GM12801 (cell line): ENCODE results near the gene MTARC1.

Experiments used
- TF ChIP-seq, protein P1 (sequence below): IDR thresholded peaks from one replicate; pipeline ENCODE4 v1.5.1; 2011; ENCODE audit warnings: control low read depth; ENCODE audit not compliant: insufficient read length; ENCODE audit errors: extremely low read depth

MTARC1 gene

GRCh38 chr1:220813013-220813412 lies 26.3 kb downstream of the MTARC1 start:
- TF ChIP-seq, protein P1, sequence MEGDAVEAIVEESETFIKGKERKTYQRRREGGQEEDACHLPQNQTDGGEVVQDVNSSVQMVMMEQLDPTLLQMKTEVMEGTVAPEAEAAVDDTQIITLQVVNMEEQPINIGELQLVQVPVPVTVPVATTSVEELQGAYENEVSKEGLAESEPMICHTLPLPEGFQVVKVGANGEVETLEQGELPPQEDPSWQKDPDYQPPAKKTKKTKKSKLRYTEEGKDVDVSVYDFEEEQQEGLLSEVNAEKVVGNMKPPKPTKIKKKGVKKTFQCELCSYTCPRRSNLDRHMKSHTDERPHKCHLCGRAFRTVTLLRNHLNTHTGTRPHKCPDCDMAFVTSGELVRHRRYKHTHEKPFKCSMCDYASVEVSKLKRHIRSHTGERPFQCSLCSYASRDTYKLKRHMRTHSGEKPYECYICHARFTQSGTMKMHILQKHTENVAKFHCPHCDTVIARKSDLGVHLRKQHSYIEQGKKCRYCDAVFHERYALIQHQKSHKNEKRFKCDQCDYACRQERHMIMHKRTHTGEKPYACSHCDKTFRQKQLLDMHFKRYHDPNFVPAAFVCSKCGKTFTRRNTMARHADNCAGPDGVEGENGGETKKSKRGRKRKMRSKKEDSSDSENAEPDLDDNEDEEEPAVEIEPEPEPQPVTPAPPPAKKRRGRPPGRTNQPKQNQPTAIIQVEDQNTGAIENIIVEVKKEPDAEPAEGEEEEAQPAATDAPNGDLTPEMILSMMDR: no peak

DNA sequence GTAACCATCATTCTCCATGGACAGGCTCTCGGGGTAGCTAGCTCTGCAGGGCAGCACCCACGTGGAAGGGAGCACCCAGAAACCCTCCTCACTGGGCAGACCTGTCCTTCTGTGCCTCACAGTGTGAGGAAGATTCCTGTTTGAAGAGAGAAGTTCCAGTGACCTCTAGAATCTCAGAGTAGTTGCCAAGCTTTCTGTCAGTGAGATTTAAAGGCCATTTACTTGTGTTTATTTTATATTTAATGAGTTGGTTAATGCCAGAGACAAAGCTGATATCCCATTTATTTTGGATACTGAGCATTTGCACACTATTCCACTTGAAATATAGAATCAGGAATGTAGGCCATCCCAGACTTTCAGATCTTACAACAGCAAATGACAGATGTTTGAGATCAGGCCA lies 28.7 kb downstream of the MTARC1 start:
- TF ChIP-seq, protein P1: no peak

GRCh38 chr1:220817907-220818306 lies 31.2 kb downstream of the MTARC1 start:
- TF ChIP-seq, protein P1: no peak

DNA sequence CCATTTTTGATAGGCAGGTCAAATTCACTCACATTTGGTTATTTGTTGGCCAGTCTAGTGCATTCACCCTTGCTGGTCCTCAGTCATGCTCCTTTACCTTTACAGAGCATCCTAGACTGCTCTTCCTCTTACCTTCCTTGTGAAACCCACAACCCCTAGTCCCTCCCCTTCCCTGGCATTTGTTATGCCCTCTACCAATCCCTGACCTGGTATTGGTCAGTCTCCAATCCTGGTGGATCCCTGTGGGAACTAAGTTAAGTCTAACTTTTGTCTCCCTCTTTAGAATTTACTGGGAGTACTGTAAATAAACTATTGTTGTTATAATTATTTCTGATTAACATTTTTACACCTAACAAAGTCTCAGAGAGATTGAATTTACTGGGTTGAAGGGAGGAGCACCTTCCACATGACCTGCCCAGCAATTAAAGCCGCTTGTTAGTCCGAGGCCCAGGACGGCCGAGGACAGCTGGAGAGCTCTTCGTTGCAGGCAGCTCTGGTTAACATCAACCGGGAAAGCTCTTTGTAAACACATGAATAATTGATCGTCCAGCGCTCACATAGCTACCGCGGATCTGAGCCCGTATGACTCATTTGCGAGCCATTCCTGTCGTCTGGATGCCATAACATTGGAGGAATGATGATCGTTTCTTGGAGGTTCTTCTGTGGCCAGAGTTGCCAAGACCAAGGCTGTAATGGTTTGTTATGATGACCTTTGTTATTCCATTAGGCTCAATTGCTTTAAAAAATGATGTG lies 31.9 kb downstream of the MTARC1 start:
- TF ChIP-seq, protein P1: no peak

DNA sequence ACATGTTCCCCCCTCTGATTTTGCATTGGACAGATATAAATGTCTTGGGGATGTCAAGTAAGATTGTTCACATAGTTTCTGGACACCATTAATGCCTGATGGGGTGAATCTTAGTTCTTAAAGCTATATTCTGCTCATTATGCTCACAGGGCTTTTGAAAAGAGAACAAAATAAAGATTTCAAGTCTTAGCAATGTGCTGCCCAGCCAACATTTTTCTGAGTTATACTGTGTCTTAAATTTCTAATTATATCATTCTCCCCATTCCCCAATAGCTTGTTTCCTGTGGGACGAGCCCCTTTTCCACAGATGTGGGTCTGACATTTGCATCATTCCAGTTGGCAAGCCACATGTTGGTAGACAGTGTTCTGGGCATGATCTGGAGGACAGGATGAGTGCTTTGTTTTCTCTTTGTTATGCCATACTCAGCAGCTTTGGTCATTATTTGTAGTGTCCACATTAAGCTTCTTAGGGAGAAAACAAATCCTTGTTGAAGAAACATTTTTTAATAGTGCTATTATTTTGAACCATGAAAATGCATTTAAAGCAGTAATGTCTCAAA lies 32.8 kb downstream of the MTARC1 start:
- TF ChIP-seq, protein P1: no peak

DNA sequence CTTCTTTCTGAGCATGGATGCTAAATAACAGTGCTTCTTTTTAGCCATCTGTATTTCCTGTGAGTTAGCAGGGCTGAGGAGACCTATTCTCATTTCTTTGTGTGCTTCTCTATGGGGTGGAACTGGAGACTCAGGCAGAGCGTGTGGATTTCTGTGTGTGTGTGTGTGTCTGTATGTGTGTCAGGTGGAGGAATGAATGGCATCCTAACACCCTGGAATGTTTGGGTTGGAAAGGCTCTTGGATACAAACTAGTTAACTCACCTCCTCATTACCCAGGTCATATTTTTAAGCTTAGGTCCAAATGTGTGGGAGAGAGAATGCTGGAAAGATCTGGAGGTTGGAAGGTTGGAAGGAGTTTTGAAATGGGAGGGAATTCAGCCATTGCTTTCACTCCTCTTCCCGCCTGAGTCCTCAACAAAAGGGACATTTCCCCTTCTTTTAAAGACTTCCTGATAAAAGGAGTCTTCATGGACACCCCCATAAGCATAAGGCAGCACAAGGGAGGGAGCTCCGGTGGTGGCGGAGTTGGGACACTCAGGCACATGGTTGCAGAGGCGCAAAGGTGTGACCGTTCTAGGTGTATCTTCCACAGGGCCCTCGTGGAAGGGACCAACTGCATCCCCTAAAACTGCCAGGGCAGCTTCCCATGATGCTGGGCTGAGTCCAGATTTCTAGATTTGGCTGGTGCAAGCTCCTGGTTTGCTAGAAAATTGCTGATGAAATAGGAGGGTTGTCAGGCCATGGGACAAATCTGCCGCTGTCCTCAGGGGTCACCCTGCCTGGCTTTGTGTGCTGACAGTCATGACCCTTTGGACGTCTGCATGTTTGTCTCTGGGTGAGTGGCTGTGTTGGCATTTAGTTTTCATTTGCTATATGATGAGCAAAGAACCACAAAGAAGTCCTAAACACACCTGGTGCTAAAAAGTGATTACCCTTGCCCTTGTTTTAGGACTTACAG lies 37.6 kb downstream of the MTARC1 start:
- TF ChIP-seq, protein P1: no peak
